ENCODE results near the gene DHRS2. TPM values are rescaled to one million over a fixed set of nuclear protein-coding genes. Genes with fewer than 3 reads are reported as not detected.

DHRS2 gene
- total and polyA plus RNA-seq, 10 of the 15 experiments (the other 5 are each of a cell fraction or from before 2014, with no cell fraction given): 0.09 to 1.8 (median 0.73) TPM; not detected in 1

DNA sequence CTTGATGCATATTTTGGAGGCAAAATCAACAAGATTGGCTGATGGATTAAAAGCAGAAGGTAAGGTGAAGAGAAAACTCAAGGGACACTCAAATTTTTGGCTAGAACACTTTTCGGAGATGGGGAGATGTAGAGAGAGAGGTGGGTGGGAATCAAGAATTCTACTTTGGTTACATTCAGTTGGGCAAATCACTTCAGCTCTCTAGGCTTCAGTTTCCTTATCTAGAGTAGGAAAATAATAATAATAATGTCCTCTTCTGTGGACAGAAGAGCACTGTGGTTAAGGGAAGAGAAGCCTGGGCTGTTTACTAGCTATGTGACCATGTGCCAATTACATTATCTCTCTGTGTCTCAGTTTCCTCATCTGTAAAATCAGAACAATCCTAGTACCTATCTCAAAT lies 23.4 kb upstream of the DHRS2 start (continued):
- TF ChIP-seq BHLHE40 (IDR thresholded peaks at IDR 0.05; ENCODE audit: borderline replicate concordance in 1 of 2, low read depth in 2 of 2, low read length in 1 of 2) (no peak), KDM1A (IDR thresholded peaks at IDR 0.05; ENCODE audit: borderline replicate concordance) (no peak), FOS (IDR thresholded peaks at IDR 0.05; ENCODE audit: borderline replicate concordance, extremely low read depth, insufficient read length) (no peak), CEBPB (IDR thresholded peaks at IDR 0.05; ENCODE audit: borderline replicate concordance in 1 of 2, low read depth in 2 of 2, low read length in 2 of 2) (no peak), TCF12 (IDR thresholded peaks at IDR 0.05; ENCODE audit: low read depth, low read length) (no peak), TCF7 (IDR thresholded peaks at IDR 0.05; ENCODE audit: borderline replicate concordance) (no peak)
- TF ChIP-seq, protein P1, sequence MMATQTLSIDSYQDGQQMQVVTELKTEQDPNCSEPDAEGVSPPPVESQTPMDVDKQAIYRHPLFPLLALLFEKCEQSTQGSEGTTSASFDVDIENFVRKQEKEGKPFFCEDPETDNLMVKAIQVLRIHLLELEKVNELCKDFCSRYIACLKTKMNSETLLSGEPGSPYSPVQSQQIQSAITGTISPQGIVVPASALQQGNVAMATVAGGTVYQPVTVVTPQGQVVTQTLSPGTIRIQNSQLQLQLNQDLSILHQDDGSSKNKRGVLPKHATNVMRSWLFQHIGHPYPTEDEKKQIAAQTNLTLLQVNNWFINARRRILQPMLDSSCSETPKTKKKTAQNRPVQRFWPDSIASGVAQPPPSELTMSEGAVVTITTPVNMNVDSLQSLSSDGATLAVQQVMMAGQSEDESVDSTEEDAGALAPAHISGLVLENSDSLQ (IDR thresholded peaks at IDR 0.05): no peak
- TF ChIP-seq, protein P2, sequence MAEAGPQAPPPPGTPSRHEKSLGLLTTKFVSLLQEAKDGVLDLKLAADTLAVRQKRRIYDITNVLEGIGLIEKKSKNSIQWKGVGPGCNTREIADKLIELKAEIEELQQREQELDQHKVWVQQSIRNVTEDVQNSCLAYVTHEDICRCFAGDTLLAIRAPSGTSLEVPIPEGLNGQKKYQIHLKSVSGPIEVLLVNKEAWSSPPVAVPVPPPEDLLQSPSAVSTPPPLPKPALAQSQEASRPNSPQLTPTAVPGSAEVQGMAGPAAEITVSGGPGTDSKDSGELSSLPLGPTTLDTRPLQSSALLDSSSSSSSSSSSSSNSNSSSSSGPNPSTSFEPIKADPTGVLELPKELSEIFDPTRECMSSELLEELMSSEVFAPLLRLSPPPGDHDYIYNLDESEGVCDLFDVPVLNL (IDR thresholded peaks at IDR 0.05; ENCODE audit: low read depth, low read length): no peak

DNA sequence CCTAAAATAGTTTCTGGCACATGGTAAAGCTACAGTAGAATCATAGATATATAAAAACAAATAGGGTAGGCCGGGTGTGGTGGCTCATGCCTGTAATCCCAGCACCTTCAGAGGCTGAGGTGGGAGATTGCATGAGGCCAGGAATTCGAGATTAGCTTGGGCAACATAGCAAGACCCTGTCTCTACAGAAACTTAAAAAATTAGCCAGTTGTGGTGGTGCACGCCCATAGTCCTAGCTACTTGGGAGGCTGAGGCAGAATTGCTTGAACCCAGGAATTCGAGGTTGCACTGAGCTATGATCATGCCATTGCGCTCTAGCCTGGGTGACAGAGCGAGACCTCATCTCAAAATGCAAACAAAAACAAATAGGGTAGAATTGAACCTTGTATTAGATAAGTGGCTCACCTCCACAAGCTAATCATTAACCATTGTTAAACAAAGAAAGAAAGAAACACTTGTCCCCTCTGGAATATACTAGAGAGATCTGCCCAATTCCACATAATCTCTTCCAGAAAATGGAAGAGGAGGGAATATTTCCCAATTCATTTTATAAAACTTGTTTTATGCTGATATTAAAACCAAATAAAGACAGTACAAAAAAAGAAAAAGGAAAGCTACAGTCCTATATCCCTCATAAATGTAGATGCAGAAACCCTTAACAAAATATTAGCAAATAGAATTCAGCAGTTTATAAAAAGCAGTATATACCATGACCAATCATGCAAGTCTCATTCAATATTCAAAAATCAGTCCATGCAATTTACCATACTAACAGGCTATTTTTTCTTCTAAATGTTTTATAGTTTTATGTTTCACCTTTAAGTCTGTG lies 22.7 kb upstream of the DHRS2 start:
- Histone ChIP-seq H3K9ac (ENCODE audit: control insufficient read depth, insufficient read depth, low read length) (no peak overlapping the region), H3K4me3 (no peak overlapping the region), H3K4me1 (ENCODE audit: control insufficient read depth, insufficient read depth, low read length) (no peaks in the 10 kb centered on the region), H3K27ac (ENCODE audit: control insufficient read depth, insufficient read depth) (no peak overlapping the region), H3K4me2 (ENCODE audit: control insufficient read depth, insufficient read depth) (no peak overlapping the region), H2AFZ (ENCODE audit: control insufficient read depth, low read depth, low read length) (no peak overlapping the region), H3K36me3 (ENCODE audit: control insufficient read depth in 2 of 2, insufficient read depth in 2 of 2, low read length in 1 of 2) (no peaks in the 10 kb centered on the region), H4K20me1 (ENCODE audit: control insufficient read depth, insufficient read depth) (no peaks in the 10 kb centered on the region), H3K27me3 (replicated peaks in 1 of 2; ENCODE audit: control insufficient read depth in 2 of 2, insufficient read depth in 2 of 2, low read length in 1 of 2) (no peaks in the 10 kb centered on the region), H3K79me2 (ENCODE audit: control insufficient read depth, insufficient read depth, low read length) (no peaks in the 10 kb centered on the region), H3K9me3 (replicated peaks; ENCODE audit: control insufficient read depth, insufficient read depth, low read length) (peaks cover 3% of the 10 kb centered on the region; the same call in 2 of the 3 replicates)
- ATAC-seq: no peak; the same call in 2 of the 3 replicates
- BruUV-seq (replicated peaks): no TSS peak
- FAIRE-seq: no peak
- POLR2A ChIA-PET: no interaction called here
- in situ Hi-C loops (cut with MboI) (no loop called here), intact Hi-C loops (cut with micrococcal nuclease; ENCODE audit: unreplicated experiment) (no loop called here)
- TF ChIP-seq, protein P3, sequence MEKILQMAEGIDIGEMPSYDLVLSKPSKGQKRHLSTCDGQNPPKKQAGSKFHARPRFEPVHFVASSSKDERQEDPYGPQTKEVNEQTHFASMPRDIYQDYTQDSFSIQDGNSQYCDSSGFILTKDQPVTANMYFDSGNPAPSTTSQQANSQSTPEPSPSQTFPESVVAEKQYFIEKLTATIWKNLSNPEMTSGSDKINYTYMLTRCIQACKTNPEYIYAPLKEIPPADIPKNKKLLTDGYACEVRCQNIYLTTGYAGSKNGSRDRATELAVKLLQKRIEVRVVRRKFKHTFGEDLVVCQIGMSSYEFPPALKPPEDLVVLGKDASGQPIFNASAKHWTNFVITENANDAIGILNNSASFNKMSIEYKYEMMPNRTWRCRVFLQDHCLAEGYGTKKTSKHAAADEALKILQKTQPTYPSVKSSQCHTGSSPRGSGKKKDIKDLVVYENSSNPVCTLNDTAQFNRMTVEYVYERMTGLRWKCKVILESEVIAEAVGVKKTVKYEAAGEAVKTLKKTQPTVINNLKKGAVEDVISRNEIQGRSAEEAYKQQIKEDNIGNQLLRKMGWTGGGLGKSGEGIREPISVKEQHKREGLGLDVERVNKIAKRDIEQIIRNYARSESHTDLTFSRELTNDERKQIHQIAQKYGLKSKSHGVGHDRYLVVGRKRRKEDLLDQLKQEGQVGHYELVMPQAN (conservative IDR thresholded peaks at IDR 0.05): no peak
- TF ChIP-seq RAD21 (IDR thresholded peaks at IDR 0.05; ENCODE audit: insufficient read depth, low read depth, low read length) (no peak), SMAD1 (IDR thresholded peaks at IDR 0.05; ENCODE audit: low read depth, partially characterized antibody) (no peak), TCF7 (IDR thresholded peaks at IDR 0.05; ENCODE audit: borderline replicate concordance) (0 out of 2 replicates have a peak, but pooled peaks have one; percentile 33), ETV6 (conservative IDR thresholded peaks at IDR 0.05 in 1 of 2, IDR thresholded peaks at IDR 0.05 in 1 of 2; ENCODE audit: borderline replicate concordance in 1 of 2, low read depth in 1 of 2) (no peak)
- TF ChIP-seq, protein P4, sequence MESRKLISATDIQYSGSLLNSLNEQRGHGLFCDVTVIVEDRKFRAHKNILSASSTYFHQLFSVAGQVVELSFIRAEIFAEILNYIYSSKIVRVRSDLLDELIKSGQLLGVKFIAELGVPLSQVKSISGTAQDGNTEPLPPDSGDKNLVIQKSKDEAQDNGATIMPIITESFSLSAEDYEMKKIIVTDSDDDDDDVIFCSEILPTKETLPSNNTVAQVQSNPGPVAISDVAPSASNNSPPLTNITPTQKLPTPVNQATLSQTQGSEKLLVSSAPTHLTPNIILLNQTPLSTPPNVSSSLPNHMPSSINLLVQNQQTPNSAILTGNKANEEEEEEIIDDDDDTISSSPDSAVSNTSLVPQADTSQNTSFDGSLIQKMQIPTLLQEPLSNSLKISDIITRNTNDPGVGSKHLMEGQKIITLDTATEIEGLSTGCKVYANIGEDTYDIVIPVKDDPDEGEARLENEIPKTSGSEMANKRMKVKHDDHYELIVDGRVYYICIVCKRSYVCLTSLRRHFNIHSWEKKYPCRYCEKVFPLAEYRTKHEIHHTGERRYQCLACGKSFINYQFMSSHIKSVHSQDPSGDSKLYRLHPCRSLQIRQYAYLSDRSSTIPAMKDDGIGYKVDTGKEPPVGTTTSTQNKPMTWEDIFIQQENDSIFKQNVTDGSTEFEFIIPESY (IDR thresholded peaks at IDR 0.05): no peak
- no peak for DNase-seq (ENCODE audit: low read depth, low spot score)
- WGBS (ENCODE audit: insufficient coverage, insufficient replicate concordance, low lambda C conversion rate, missing lambda C conversion rate): 41% methylated on average over 6 of the region's 6 CpGs
- RAD21 ChIA-PET (ENCODE audit: unreplicated experiment): interaction anchor here (1.0 kb wide), 1 partner anchor 19 kb away, joined by 3 read pairs; no protein-coding TSS in a partner anchor
- CTCF ChIA-PET: interaction anchor here (0.7 to 6.3 kb wide), 4 partner anchors 19 to 470 kb away, joined by 3 to 67 read pairs (median 8); no protein-coding TSS in a partner anchor
- SMC1A ChIA-PET (ENCODE audit: uncharacterized antibody, unreplicated experiment): interaction anchor here (0.5 to 3.2 kb wide), 3 partner anchors 18 to 828 kb away, joined by 3 to 22 read pairs (median 5); no protein-coding TSS in a partner anchor

Measured in GM12878 (cell line).